Muscle of back (tissue), 13 donors: Measurements from ENCODE around the gene ZNF280B. TPM values are rescaled to one million over a fixed set of nuclear protein-coding genes. Genes with fewer than 3 reads are reported as not detected.

Source experiments
- DNase-seq, 3 donors: peaks; one replicate each; pipeline versions ENCODE4 v3.0.0 to v3.0.0-alpha.2; 2013
- long read RNA-seq, 9 donors: transcript quantifications; one replicate each; lab custom pipeline, GENCODE V29; 2026
- polyA plus RNA-seq, 10 donors: library from polyadenylated mRNA; unstranded; fragments of 120-200 nt; gene quantifications; one replicate each; pipeline ENCODE4 v1.2.1, GENCODE V29; 2013; ENCODE audit not compliant: insufficient read length in 10 of 10

Gene ZNF280B
- 10 to 100 TPM in 1 of 10 donors, 1 to 10 TPM in 9; 3.2 to 12.5 (median 4.9) TPM for polyA plus RNA-seq
- long read RNA-seq, donor 1, result 0 reads
- long read RNA-seq, donor 2, result 0 reads
- long read RNA-seq, donor 3, result 0 reads
- long read RNA-seq, donor 4, full-length matches to known transcripts, result 1 of 1 reads
- long read RNA-seq, donor 4, partial matches to known transcripts, result 0 of 1 reads
- long read RNA-seq, donor 4, other reads (novel, unspliced or antisense), result 0 of 1 reads
- long read RNA-seq, donor 5, full-length matches to known transcripts, result 3 of 3 reads
- long read RNA-seq, donor 5, partial matches to known transcripts, result 0 of 3 reads
- long read RNA-seq, donor 5, other reads (novel, unspliced or antisense), result 0 of 3 reads
- long read RNA-seq, donor 6, result 0 reads
- long read RNA-seq, donor 7, full-length matches to known transcripts, result 2 of 2 reads
- long read RNA-seq, donor 7, partial matches to known transcripts, result 0 of 2 reads
- long read RNA-seq, donor 7, other reads (novel, unspliced or antisense), result 0 of 2 reads
- long read RNA-seq, donor 8, partial matches to known transcripts, result 0 of 2 reads
- long read RNA-seq, donor 8, other reads (novel, unspliced or antisense), result 0 of 2 reads
- long read RNA-seq, donor 9, result 0 reads

- peak; percentile 74 to 91 (median 83) for DNase-seq
Observed at GRCh38 chr22:22508274-22509176, at the start of gene ZNF280B. Gene ZNF280B (minus strand): TSS chr22:22508742. CDS start chr22:22489398, 19,344 bp downstream.

- DNase-seq, result no peak
Observed at GRCh38 chr22:22556995-22557925, 48.7 kb upstream of the ZNF280B start.

GRCh38 chr22:22556578-22556977, 48.0 kb upstream of the ZNF280B start:
- no peak for DNase-seq

DNA sequence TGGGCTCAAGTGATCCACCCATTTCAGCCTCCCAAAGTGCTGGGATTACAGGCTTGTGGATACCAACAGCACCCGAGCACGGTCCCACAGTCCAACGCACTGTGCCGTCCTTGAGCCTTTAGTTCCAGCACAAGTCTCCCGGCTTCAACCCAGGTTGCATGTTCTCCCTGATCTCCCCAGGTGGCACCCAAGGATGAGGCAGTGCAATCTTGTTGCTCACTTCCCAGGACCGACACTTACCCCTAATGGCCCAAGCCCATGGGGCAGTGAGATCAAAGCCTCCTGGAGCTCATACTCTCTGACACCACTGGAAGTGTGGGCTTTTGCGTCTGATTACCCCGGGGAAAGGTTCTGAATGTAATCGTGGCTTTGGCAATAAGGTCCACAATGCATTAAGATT, 47.1 kb upstream of the ZNF280B start:
- no peak for DNase-seq

DNA sequence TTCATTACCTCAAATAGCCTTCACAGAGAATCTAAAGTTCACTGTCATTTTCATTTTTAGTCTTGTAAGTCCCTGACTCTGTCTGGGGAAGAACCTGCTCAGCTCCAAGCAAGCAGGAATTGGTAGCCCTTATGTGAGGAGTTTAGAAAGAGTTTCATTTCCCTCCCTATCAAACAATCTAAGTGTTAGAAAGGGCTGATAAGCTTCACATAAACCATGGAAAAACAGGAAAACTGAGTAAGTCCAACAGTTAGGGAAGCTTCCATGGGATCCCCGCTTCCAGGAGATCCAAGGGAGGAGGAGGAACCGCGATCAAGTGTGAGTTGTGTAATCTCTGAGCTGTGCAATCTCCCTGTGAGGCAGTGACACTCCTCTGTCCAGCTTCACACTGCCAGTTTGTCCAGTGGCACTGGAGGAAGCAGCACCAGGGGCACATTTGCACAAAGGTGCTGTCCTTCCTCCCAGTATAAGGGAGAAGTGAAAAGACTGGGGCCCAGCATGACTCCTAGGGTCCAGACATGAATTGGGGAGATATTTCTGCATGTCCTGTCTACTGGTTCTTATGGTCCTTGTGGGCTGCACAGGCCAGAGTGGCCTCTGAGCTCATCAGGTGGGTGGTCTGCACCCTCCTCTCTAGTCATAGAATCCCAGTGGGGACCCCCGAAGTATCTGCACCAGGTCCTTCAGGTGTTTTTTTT, 46.2 kb upstream of the ZNF280B start:
- no peak for DNase-seq

DNA sequence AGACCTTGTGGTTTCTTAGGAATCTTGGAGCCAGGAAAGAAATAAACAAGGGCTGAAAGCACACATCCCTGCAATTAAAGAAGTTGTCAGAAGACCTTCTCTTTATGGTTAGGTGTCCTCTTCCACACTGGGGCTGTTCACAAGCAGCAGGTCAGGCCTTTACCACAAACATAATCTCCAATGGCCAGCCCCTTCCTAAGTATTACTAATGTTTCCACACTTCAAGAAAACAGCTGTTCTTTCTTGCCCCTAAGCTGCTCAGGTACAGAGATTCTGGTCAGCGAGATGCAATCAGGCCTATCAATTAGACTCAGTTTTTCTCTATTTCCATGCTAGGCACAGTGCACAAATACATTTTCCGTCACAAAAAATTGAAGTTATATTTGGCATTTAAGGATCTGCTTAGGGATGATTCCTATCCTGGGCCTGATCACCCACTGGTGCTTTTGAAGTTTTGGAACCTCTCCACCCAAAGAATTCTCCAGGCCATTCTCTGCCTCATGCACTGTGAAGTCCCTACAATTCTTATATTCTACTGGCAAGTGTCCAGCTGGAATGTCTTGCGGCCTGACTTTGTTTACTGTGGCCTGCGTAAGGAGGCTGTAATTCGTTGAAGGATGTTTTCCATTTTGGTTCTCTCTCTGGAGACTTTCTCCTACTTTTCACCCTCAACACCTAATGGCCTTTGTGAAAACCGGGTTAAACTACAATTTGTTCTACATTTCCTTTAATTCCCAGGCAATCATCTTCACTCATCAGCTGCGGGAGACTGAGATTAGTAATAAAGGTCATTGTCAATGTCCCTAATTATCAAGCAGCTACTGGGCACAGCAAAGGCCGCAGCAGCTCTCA, 45.4 kb upstream of the ZNF280B start:
- no peak for DNase-seq

GRCh38 chr22:22553141-22553540, 44.6 kb upstream of the ZNF280B start:
- no peak for DNase-seq

- peak in 2 of 3 donors; percentile 6 to 16 for DNase-seq
Observed at GRCh38 chr22:22552630-22553029, 44.1 kb upstream of the ZNF280B start.

- no peak for DNase-seq
Observed at GRCh38 chr22:22550789-22551434, 42.4 kb upstream of the ZNF280B start.

- no peak for DNase-seq
Observed at GRCh38 chr22:22548910-22549309, 40.4 kb upstream of the ZNF280B start.

DNA sequence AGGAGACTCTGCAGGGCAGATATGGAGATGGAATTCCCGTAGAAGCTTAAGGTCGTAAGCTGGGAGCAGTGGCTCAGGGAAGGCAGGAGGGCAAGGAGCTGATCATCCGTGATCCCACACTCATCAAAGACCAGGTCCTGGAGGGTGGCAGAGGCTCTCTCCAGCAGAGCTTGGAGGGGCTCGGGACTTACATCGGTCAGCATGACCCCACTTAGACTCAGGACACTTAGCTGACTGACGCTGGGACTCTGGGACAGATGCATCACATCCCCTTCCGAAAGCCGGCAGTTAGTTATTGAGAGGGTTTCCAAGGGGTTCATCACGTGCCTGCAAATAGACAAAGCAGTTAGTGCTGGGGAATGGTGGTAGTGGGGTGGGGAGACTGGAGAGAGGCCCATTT, 39.8 kb upstream of the ZNF280B start:
- DNase-seq, result no peak

DNA sequence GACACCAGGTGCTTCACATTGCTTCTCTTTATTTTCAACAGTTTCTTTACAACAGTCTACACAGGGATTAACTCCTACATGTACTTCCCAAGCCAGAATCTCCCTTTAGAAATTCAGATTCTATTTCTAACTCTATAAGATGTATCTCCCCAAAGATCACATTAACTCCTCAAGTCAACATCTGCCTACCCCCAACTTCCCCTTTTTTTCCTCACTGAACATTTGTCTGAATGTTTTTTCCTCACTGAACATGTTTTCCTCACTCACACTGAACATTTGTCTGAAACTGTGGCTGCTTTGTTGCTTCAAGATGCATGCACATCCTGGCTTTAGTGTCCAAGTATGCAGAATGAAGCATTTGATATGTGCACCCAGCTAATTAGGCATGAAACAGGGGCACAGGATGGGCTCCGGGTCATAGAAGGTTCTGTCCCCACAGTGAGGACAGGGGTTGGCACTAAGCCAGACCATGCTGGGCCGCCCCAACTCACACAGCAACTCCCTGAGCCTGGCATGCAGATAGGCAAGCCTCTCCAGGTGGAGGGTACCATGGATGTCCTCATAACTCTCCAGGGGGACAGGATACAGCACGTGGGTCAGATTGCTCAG, 39.3 kb upstream of the ZNF280B start:
- DNase-seq, result no peak

- DNase-seq, result no peak
Observed at GRCh38 chr22:22547226-22547625, 38.7 kb upstream of the ZNF280B start.

DNA sequence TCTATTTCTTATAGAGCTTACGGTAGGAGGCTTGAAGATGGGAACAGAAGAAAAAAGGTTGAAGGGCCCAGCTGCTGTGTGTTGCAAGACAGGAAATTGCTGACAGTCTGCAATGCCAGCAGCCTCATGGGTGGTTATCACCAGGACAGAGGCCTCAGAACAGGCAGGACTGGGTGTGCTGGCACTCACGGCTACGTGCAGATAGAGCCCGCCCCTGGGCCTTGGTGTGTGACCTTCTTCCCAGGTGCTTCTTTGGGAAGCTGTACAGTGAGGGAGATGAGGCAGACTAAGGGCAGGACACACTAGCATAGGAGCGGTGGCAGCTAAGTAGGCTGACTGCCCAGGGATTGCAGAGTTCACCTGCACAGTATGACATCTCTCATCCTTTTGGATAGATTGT, 37.9 kb upstream of the ZNF280B start:
- no peak for DNase-seq

GRCh38 chr22:22545084-22545483, 36.5 kb upstream of the ZNF280B start:
- DNase-seq, result no peak

DNA sequence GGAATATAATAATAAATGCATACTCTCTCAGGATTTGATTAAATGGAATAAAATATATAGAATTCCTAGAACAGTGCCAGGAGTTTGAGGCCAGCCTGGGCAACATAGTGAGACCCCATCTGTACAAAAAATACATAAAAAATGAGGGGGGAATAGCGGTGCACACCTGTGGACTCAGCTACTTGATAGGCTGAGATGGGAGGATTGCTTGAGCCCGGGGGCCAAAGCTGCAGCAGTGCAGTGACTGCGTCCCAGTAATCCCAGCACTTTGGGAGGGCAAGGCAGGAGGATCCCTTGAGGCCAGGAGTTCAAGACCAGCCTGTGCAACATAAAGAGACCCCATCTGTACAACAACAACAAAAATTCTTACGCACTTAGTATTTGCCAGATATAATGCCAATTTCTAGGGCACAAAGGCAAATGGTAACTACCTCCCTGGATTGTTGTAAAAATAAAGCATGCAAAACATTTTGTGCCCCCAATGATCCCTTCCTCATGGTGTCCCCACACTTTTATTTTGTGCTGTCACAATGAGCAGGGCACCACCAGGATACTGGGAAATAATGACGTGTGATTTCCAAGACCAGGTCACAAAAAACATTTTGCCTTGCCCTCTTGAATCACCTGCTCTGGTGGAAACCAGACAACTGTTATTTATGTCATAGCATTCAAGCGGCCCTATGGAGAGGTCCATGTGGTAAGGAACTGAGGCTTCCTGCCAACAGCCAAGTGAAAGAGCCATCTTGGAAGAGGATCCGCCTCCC, 29.9 kb upstream of the ZNF280B start:
- DNase-seq, result no peak

- DNase-seq, result no peak
Observed at GRCh38 chr22:22536916-22537315, 28.4 kb upstream of the ZNF280B start.

- no peak for DNase-seq
Observed at GRCh38 chr22:22536515-22536914, 28.0 kb upstream of the ZNF280B start.
